ENCODE measurements around the gene DSTYK. TPM values are rescaled to one million over a fixed set of nuclear protein-coding genes. Genes with fewer than 3 reads are reported as not detected.
A peak's percentile ranks its signal among the peaks of the same experiment; 100 is the strongest.

DSTYK gene
- total RNA-seq, 5 donors from 2014 or later (not counting 1 experiment from before 2014, with no cell fraction given), result 13.8 to 15.7 (median 14.7) TPM

DNA sequence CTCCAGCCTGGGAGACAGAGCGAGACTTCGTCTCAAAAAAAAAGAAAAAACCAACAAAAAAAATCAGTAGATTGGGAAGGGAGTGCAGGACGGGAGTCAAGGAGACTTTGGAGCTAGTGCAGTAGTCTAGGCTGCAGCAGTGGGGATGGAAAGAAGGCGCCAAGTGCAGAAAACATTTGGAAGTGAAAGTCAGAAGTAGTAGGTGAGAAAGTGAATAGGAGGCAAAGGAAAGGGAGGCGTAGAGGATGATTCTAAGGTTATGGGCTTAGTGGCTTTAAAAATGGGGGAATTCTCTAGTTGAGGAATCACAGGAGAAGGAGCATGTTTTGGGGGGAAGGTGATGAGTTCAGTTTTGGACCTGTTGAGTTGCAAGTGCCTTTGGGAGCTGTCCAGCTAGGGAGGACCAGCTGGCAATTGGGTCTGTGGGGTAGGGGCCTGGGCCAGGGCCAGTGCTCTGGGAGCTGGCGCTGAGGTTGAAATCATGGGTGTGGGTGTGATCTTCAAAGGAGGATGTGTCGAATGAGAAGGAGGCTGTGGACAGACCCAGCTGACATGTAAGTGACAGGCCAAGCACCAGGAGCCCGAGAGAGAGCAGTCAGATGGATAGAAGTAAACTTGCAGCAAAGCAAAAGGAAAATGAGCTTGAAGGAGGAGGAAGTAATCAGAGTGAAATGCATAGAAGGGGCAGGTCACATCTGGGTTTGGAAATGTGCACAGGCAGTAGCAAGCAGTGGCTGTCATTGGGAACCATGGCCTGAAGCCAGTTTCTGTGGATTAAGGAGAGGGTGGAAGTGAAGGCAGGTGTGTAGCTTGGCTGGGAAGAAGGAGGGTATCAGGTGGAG is 32.1 kb upstream of the DSTYK start:
- H3K36me3 Mint-ChIP-seq, result peaks cover 5% of the 10 kb centered on the region
- H3K27me3 Mint-ChIP-seq, result no peaks in the 10 kb centered on the region
- DNase-seq, result no peak
- CTCF ChIA-PET, result no interaction called here
- POLR2A ChIA-PET, result no interaction called here
- H3K4me1 Mint-ChIP-seq, result peaks cover 0 to 1% (median under 1%) of the 10 kb centered on the region in 3 donors
- Histone ChIP-seq H3K27ac (ENCODE audit: low read length) (no peak overlapping the region), H3K36me3 (ENCODE audit: control insufficient read depth in 2 of 2, extremely low read depth in 1 of 2, insufficient read depth in 1 of 2, low read length in 1 of 2) (no peaks in the 10 kb centered on the region), H3K9me3 (no peaks in the 10 kb centered on the region), H3K27me3 (replicated peaks in 1 of 2; ENCODE audit: control insufficient read depth in 2 of 2, extremely low read depth in 1 of 2, insufficient read depth in 2 of 2, low read length in 1 of 2) (peaks cover 0 to 3% of the 10 kb centered on the region in 2 experiments), H3K4me1 (ENCODE audit: control insufficient read depth in 1 of 2, extremely low read depth in 1 of 2, insufficient read depth in 2 of 2, low read length in 2 of 2) (no peaks in the 10 kb centered on the region), H3K4me3 (ENCODE audit: control insufficient read depth in 1 of 2, extremely low read depth in 1 of 2, low read length in 1 of 2) (no peak overlapping the region)
- no peak for ATAC-seq (replicated peaks in 1 of 4)
- no peak overlapping the region for H3K4me3 Mint-ChIP-seq
- 80% methylated on average over 6 of the region's 8 CpGs for WGBS (ENCODE audit: insufficient coverage)
- H3K27ac Mint-ChIP-seq, result no peak overlapping the region
- no peaks in the 10 kb centered on the region for H3K9me3 Mint-ChIP-seq

DNA sequence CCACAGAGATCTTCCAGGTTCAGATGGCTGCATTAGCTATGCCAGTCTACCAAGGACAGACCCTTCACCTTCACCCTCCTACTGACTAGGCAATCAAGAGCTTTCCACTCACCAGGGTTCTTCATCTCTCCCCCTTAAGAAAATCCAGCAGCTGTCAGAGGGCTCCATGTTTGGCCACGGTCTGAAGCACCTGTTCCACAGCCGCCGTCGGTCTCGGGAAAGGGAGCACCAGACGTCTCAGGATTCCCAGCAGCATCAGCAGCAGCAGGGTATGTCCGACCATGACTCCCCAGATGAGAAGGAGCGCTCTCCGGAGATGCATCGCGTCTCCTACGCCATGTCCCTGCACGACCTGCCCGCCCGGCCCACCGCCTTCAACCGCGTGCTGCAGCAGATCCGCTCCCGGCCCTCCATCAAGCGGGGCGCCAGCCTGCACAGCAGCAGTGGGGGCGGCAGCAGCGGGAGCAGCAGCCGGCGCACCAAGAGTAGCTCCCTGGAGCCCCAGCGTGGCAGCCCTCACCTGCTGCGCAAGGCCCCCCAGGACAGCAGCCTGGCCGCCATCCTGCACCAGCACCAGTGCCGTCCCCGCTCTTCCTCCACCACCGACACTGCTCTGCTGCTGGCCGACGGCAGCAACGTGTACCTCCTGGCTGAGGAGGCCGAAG is 30.0 kb upstream of the DSTYK start:
- no peaks in the 10 kb centered on the region for H3K9me3 ChIP-seq
- no peak overlapping the region for H3K4me3 ChIP-seq (ENCODE audit: control insufficient read depth in 1 of 2, extremely low read depth in 1 of 2, low read length in 1 of 2)
- peaks cover 0 to 3% of the 10 kb centered on the region in 2 experiments for H3K27me3 ChIP-seq (replicated peaks in 1 of 2; ENCODE audit: control insufficient read depth in 2 of 2, extremely low read depth in 1 of 2, insufficient read depth in 2 of 2, low read length in 1 of 2)
- peaks cover 0 to 4% of the 10 kb centered on the region in 2 experiments for H3K4me1 ChIP-seq (ENCODE audit: control insufficient read depth in 1 of 2, extremely low read depth in 1 of 2, insufficient read depth in 2 of 2, low read length in 2 of 2)
- DNase-seq (no peak), ATAC-seq (replicated peaks in 1 of 4) (no peak)
- Mint-ChIP-seq H3K4me1 (peaks cover 3 to 9% (median 7%) of the 10 kb centered on the region in 3 donors), H3K4me3 (no peak overlapping the region), H3K9me3 (no peaks in the 10 kb centered on the region), H3K27ac (no peak overlapping the region), H3K27me3 (peaks cover 0 to 1% of the 10 kb centered on the region in 2 donors), H3K36me3 (peaks cover 5% of the 10 kb centered on the region)
- H3K36me3 ChIP-seq (ENCODE audit: control insufficient read depth in 2 of 2, extremely low read depth in 1 of 2, insufficient read depth in 1 of 2, low read length in 1 of 2), result no peaks in the 10 kb centered on the region
- CTCF ChIA-PET, result no interaction called here
- 97% methylated on average over 33 of the region's 36 CpGs for WGBS (ENCODE audit: insufficient coverage)
- H3K27ac ChIP-seq (ENCODE audit: low read length), result no peak overlapping the region
- POLR2A ChIA-PET, result no interaction called here

DNA sequence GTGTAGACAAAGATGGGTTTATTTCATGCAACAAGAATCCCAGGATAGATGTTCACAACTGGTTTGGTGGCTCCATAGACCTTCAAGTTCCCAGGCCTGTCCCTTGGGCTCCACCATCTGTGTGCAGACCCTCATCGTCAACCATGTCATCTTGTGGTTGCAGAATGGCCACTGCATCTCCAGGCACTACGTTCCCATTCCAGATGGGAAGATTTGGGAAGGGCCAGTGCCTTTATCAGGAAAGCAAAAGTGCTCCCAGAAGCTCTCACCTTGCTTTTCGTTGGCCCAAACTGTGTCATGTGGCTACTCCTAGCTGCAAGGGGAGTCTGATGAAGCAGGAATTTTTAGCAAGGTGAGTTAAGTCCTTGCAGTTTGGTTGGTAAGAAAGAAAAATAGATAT is 29.1 kb upstream of the DSTYK start:
- no peaks in the 10 kb centered on the region for H3K36me3 ChIP-seq (ENCODE audit: control insufficient read depth in 2 of 2, extremely low read depth in 1 of 2, insufficient read depth in 1 of 2, low read length in 1 of 2)
- Mint-ChIP-seq H3K4me3 (no peak overlapping the region), H3K4me1 (peaks cover 2 to 9% (median 7%) of the 10 kb centered on the region in 3 donors), H3K9me3 (no peaks in the 10 kb centered on the region), H3K27ac (no peak overlapping the region), H3K36me3 (peaks cover 5% of the 10 kb centered on the region), H3K27me3 (peaks cover 0 to 1% of the 10 kb centered on the region in 2 donors)
- H3K27me3 ChIP-seq (replicated peaks in 1 of 2; ENCODE audit: control insufficient read depth in 2 of 2, extremely low read depth in 1 of 2, insufficient read depth in 2 of 2, low read length in 1 of 2), result peaks cover 0 to 3% of the 10 kb centered on the region in 2 experiments
- no peak overlapping the region for H3K4me3 ChIP-seq (ENCODE audit: control insufficient read depth in 1 of 2, extremely low read depth in 1 of 2, low read length in 1 of 2)
- peaks cover 0 to 4% of the 10 kb centered on the region in 2 experiments for H3K4me1 ChIP-seq (ENCODE audit: control insufficient read depth in 1 of 2, extremely low read depth in 1 of 2, insufficient read depth in 2 of 2, low read length in 2 of 2)
- H3K27ac ChIP-seq (ENCODE audit: low read length), result no peak overlapping the region
- 49% methylated on average over 3 of the region's 3 CpGs for WGBS (ENCODE audit: insufficient coverage)
- ATAC-seq (replicated peaks in 1 of 4) (no peak), DNase-seq (no peak)
- CTCF ChIA-PET, result no interaction called here
- POLR2A ChIA-PET, result no interaction called here
- H3K9me3 ChIP-seq, result no peaks in the 10 kb centered on the region

DNA sequence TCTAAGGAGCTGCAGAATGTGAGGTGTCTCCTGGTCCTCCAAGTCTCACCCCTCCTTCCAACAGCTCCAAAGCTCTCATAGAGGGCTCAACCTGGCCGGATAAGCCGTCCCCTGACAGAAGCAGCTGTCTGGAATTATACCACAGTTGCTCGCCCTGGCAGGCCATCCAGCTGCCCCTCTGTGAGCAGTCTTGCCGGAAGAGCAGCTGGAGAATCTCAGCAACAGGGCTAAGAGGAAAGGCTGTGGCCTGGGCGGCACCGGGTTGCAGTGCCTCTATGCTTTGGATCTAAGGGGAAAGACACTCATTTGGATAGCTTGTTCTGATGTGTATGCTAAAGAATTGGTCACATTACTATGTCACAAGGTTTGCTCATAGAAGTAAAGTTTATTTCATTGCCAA is 28.6 kb upstream of the DSTYK start:
- Mint-ChIP-seq H3K36me3 (peaks cover 5% of the 10 kb centered on the region), H3K27me3 (peaks cover 0 to 1% of the 10 kb centered on the region in 2 donors), H3K4me3 (no peak overlapping the region), H3K9me3 (no peaks in the 10 kb centered on the region), H3K4me1 (peaks cover 2 to 9% (median 7%) of the 10 kb centered on the region in 3 donors), H3K27ac (no peak overlapping the region)
- CTCF ChIA-PET, result interaction anchor here in 1 of 2 donors (0.6 kb wide), 1 partner anchor 1074 kb away, joined by 3 read pairs; the partner anchor contains the start of gene REN
- DNase-seq, result no peak
- Histone ChIP-seq H3K27me3 (replicated peaks in 1 of 2; ENCODE audit: control insufficient read depth in 2 of 2, extremely low read depth in 1 of 2, insufficient read depth in 2 of 2, low read length in 1 of 2) (peaks cover 0 to 3% of the 10 kb centered on the region in 2 experiments), H3K9me3 (no peaks in the 10 kb centered on the region), H3K36me3 (ENCODE audit: control insufficient read depth in 2 of 2, extremely low read depth in 1 of 2, insufficient read depth in 1 of 2, low read length in 1 of 2) (no peaks in the 10 kb centered on the region), H3K27ac (ENCODE audit: low read length) (no peak overlapping the region), H3K4me1 (ENCODE audit: control insufficient read depth in 1 of 2, extremely low read depth in 1 of 2, insufficient read depth in 2 of 2, low read length in 2 of 2) (peaks cover 0 to 4% of the 10 kb centered on the region in 2 experiments), H3K4me3 (ENCODE audit: control insufficient read depth in 1 of 2, extremely low read depth in 1 of 2, low read length in 1 of 2) (no peak overlapping the region)
- no peak for ATAC-seq (replicated peaks in 1 of 4)
- WGBS (ENCODE audit: insufficient coverage), result 73% methylated on average over 6 of the region's 6 CpGs
- POLR2A ChIA-PET, result no interaction called here

DNA sequence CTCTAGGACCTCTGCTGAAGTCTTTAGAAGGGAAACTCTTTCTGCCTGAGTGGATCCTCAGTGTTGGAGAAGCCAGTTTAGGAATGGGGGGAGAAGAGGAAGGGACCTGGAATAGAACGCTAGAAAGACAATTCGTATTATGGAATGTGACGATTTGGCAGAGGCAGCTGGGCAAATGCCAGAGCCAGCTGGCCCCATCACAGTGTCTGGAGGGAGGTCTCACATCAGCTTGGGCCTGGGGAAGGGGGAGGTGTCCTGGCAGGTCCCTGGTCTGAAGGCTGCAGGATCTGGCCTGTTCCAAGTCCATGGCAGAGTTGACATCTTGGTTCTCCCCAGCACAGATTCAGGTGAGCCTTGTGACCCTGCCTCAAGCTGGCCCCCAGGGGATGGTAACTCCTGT is 27.6 kb upstream of the DSTYK start:
- Histone ChIP-seq H3K4me3 (ENCODE audit: control insufficient read depth in 1 of 2, extremely low read depth in 1 of 2, low read length in 1 of 2) (no peak overlapping the region), H3K9me3 (no peaks in the 10 kb centered on the region), H3K27ac (ENCODE audit: low read length) (no peak overlapping the region), H3K36me3 (ENCODE audit: control insufficient read depth in 2 of 2, extremely low read depth in 1 of 2, insufficient read depth in 1 of 2, low read length in 1 of 2) (no peaks in the 10 kb centered on the region), H3K4me1 (ENCODE audit: control insufficient read depth in 1 of 2, extremely low read depth in 1 of 2, insufficient read depth in 2 of 2, low read length in 2 of 2) (peaks cover 0 to 4% of the 10 kb centered on the region in 2 experiments), H3K27me3 (replicated peaks in 1 of 2; ENCODE audit: control insufficient read depth in 2 of 2, extremely low read depth in 1 of 2, insufficient read depth in 2 of 2, low read length in 1 of 2) (peaks cover 0 to 3% of the 10 kb centered on the region in 2 experiments)
- no peak for ATAC-seq (replicated peaks in 1 of 4)
- no peak overlapping the region for H3K4me3 Mint-ChIP-seq
- ChIA-PET CTCF (interaction anchor here (0.5 to 0.6 kb wide), 2 partner anchors 46 to 1307 kb away, joined by 3 to 4 read pairs; no protein-coding TSS in a partner anchor), POLR2A (no interaction called here)
- 90% methylated on average over 3 of the region's 3 CpGs for WGBS (ENCODE audit: insufficient coverage)
- peaks cover 0 to 1% of the 10 kb centered on the region in 2 donors for H3K27me3 Mint-ChIP-seq
- peaks cover 2 to 9% (median 7%) of the 10 kb centered on the region in 3 donors for H3K4me1 Mint-ChIP-seq
- peaks cover 5% of the 10 kb centered on the region for H3K36me3 Mint-ChIP-seq
- H3K27ac Mint-ChIP-seq, result no peak overlapping the region
- DNase-seq, result no peak
- H3K9me3 Mint-ChIP-seq, result no peaks in the 10 kb centered on the region

DNA sequence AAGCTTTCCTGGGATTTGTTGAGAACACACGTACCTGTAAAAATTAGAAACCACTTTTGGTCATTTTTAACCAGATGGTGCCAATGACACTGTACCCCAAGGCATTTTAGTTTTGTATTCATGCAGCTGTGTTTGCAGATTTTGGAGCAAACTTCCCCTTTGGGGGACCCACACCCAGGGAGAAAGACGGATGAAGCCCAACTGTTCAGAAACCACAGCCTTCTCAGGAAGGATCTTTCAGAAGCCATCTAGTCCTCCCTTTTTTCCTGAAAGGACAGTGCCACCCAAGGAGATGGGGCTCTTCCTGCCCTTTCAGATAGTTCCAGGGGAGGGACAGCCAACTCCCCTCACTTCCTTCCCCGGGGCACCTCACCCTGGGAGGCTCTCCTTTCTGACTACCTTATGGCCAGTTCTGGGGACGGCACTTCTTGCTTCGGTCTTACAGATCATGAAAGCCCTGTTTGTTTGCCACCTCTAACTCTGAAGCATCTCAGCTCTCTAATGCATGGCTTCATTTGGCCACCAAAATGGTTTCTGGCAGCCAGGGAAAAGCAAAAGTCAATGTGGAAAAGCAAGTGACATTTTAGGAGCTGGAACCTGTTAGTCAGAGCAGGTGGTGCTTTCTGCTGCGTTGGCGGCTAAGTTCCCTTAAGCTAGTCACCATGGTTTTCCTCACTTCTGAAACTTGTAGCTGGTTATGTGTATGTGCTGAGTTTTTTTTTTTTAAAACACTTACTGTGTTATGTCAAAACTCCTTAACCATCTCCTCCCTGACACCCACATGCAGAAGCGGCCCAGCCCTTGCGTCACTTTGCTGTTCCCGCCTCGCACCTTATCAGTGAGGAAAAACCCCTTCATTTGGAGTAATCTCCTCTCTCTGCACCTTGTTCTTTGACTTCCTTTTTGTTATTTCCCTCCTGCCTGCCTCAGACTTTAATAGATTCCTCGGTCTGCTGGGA is 26.3 kb upstream of the DSTYK start:
- 36% methylated on average over 10 of the region's 12 CpGs for WGBS (ENCODE audit: insufficient coverage)
- peaks cover 0 to 4% of the 10 kb centered on the region in 2 experiments for H3K4me1 ChIP-seq (ENCODE audit: control insufficient read depth in 1 of 2, extremely low read depth in 1 of 2, insufficient read depth in 2 of 2, low read length in 2 of 2)
- no peaks in the 10 kb centered on the region for H3K36me3 ChIP-seq (ENCODE audit: control insufficient read depth in 2 of 2, extremely low read depth in 1 of 2, insufficient read depth in 1 of 2, low read length in 1 of 2)
- no peak overlapping the region for H3K27ac ChIP-seq (ENCODE audit: low read length)
- H3K4me3 Mint-ChIP-seq, result no peak overlapping the region
- peaks cover 2 to 9% (median 7%) of the 10 kb centered on the region in 3 donors for H3K4me1 Mint-ChIP-seq
- no peak overlapping the region for H3K27ac Mint-ChIP-seq
- no peak for DNase-seq
- no peak overlapping the region for H3K4me3 ChIP-seq (ENCODE audit: control insufficient read depth in 1 of 2, extremely low read depth in 1 of 2, low read length in 1 of 2)
- peak in 1 of 4 experiments; percentile 43 for ATAC-seq (replicated peaks in 1 of 4)
- CTCF ChIA-PET, result interaction anchor here (0.6 to 0.7 kb wide), 2 partner anchors 116 to 842 kb away, joined by 3 to 5 read pairs; no protein-coding TSS in a partner anchor
- peaks cover 0 to 3% of the 10 kb centered on the region in 2 experiments for H3K27me3 ChIP-seq (replicated peaks in 1 of 2; ENCODE audit: control insufficient read depth in 2 of 2, extremely low read depth in 1 of 2, insufficient read depth in 2 of 2, low read length in 1 of 2)
- POLR2A ChIA-PET, result no interaction called here
- H3K36me3 Mint-ChIP-seq, result peaks cover 5% of the 10 kb centered on the region
- peaks cover 0 to 3% of the 10 kb centered on the region in 2 donors for H3K27me3 Mint-ChIP-seq
- H3K9me3 Mint-ChIP-seq, result no peaks in the 10 kb centered on the region
- no peaks in the 10 kb centered on the region for H3K9me3 ChIP-seq
